Femur (tissue), 1 donor: ENCODE measurements around the gene LRPPRC.
"Not testable (repeated sequence)": the region's sequence is repeated elsewhere in the genome, so short reads cannot be mapped to it uniquely, and the experiment has no call there.

ENCODE experiments used
- DNase-seq: peaks from one replicate; pipeline ENCODE4 v3.0.0-alpha.2; 2017

Gene LRPPRC

DNA sequence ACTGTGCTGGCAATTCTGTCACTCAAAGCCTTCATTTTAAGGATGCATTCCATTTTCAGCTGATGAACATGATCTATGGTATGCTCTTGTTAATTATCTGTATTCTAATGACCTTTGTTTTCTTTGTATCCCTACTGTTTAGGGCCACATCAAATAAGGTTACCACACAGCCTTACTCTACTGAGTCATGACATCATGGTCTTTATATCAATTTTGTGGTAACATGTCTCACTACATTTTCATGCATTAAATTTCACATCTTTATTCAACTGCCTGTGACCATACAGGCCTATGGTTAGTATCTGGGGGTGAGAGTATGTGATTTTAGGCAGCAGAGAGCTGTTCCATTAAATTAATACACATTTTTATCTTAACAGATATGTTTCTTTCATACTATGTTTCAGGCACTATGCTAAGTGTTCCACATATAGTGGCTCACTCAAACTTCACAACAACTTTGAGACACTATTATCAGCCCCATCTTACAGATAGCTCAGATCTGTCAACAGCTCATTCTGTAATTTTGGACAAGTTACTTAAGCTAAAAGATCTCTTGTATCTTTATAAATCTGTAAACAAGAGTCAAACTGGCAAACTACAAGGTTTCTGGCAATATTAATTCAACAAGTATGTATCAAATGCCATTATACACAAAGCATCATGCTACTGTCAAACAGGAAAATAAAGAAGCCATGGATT, 18.0 kb downstream of the LRPPRC start:
- DNase-seq = no peak

GRCh38 chr2:43960921-43961320, 34.9 kb downstream of the LRPPRC start:
- no peak for DNase-seq

- no peak for DNase-seq
Observed at GRCh38 chr2:43958397-43959275, 37.2 kb downstream of the LRPPRC start.

DNA sequence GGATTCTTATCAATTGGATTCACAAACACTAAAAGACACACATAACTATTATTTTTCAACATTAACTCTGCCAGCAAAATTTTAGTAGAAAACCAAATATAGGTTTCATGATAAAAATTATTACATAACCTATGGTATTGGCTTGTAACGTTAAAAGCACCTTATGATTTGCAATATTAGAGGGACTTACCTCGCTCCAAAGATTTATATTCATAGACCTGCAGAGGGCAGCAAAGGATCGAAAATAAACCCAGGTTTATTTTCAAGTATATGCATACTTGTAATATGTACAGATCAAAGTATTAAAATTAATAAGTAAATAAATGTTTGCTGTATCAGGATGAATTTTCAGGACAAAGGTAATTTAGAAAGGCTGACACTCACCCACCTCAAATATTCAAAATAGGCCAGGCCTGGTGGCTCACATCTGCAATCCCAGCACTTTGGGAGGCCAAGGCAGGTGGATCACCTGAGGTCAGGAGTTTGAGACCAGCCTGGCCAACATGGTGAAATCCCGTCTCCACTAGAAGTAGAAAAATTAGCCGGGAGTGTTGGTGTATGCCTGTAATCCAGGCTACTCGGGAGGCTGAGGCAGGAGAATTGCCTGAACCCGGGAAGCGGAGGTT, 45.3 kb downstream of the LRPPRC start:
- no peak for DNase-seq

- no peak for DNase-seq
Observed at GRCh38 chr2:43948370-43948769, 47.4 kb downstream of the LRPPRC start.

- no peak for DNase-seq
Observed at GRCh38 chr2:43946685-43947084, 49.1 kb downstream of the LRPPRC start.

DNA sequence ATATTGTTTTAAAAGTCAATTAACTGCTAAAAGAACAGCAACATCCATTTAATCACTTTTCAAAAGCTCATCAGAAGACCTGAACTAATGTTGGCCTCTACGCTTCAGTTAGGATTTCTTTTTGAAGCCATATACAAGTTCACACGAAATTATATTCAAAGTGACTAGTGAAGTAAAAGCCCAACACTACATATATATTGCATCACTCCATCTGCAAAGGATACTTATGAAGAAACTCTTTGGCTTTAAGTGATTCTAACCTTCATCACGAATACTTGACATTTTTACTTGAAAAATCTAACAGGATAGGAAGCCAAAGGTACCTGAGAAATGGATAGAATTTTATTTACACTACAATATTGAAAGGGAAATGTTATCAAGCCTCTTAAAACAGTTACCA, 50.4 kb downstream of the LRPPRC start:
- DNase-seq = no peak

GRCh38 chr2:43944915-43945314, 50.9 kb downstream of the LRPPRC start:
- DNase-seq = no peak

DNA sequence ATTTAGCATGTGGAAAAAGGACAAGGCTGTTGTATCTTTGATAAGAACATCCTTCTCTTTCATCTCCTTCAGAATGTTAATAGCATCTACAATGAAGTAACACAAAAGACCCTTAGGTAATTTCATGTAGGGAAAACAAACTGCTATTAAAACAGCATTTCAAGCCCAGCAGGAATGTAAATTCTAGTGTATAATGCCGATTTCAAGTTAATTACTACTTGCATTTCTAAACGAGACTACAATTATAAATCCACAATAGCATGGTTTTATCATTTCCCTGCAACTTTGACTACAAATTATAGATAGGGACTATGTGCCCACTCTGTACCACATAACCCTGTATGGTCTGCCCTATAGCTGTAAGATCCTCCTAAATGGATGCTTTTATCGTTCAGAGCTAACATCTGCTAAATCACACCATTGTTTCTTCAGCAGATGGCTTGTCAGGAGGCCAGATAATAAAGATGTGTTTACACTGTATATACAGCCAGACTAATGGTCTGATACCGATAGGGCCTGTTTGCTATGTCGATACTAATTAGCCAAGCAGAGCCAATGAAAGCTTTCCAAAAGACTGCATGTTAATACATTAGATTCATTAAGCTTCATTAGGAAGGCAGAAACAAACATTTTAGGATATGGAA, 51.9 kb downstream of the LRPPRC start:
- no peak for DNase-seq

DNA sequence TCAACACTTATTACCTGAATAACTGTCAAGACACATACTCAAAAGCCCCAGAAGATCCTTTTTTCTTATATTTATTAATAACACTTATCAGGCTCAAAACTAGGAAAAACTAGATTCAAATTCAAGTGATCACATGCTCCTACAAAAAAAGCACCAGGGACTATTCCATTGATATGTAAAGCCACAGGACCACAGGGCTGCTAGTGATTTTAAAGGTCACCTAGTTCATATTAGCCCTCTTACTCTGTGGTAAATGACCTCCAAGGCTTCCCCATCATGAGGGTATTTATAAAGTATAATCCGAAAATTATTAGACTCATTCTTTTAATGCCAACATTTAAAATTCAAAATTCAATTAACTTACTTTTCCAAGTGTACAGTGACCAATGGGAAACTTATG, 52.5 kb downstream of the LRPPRC start:
- DNase-seq = no peak

DNA sequence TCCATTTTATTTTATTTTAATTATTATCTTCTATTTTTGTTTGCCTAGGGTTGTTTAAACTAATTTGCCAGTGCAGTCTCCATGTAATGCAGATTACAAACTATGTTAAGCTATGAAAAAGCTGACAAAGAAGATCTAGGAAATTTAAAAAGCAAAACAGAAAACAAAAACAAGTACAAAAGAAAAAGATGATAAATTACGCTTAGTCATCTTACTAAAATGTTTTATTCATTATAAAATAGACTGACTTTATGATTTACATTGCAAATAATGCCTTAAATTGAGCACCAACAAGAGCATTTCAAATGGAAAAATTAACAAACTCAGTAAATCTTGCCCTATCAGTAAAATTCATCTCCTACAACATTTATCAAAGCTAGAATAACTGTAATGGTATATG, 52.9 kb downstream of the LRPPRC start:
- no peak for DNase-seq

DNA sequence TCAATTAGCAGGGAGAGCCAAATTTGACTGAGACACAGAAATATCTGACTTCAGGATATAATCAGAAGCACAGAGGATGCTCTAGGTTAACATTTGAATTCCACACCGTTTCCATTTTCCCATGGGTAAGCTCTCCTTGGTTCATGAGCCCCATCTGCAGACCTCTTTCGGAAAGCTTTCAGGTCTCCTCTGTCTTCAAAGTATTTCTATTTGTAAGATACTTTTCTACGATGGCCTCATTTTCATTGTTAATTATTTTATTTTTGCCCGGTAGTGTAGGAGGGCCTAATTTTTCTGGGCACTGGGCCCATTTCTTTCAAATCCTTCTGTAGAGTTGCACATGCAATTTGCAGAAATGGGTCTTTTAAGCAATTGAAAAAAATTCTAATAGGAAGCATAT, 53.8 kb downstream of the LRPPRC start:
- no peak for DNase-seq

GRCh38 chr2:43941359-43941758, 54.4 kb downstream of the LRPPRC start:
- no peak for DNase-seq

DNA sequence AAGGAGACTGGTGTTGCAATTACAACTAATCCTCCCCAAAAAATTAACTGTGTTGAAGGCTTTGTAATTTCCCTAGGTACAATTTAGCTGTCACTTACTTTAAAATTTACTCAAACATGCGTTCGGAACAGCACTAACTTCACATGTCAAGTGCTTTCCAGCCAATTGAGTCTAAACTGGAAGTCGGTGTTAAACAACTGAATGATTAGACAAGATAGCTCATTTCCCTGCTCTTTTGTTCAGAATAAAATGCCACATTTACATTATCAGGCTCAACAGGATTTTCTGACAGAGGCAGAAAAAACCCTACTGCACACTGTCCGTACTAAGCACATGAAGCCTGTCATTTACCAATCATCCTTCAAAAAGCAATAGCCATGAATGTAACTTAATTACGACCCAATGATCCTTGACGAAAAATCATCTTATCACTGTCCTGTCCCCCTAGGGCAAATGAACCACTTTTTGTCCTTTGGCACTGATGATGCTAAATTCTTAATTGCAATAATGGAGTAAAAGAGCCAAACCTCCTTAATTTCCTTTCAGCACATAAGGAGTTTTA, 56.0 kb downstream of the LRPPRC start:
- DNase-seq = no peak

DNA sequence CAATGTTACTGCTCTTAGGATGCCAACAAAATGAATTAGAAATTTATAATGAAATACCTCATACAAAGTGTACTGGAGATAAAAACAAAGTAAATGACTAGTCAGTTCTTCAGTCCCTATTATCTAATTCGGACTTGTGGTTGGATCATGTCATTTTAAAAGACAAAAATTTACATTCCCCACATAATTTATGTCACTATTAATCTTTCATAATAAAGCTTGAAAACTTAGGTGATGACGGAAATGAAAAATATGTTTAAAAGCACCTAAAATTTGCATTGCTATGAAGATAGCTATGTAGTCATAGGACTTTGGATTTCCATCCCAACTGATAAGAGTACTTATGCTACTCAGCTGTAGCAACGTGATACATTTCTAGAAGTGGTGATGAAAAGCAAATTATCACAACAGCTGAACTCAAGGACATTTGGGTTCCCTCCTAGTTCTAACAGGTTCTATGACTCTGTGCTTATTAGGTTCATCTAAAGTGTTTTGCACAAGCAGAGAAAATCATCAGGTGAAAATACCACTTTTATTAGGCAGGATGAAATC, 58.4 kb downstream of the LRPPRC start:
- DNase-seq = no peak

GRCh38 chr2:43934567-43934966, 61.2 kb downstream of the LRPPRC start:
- no peak for DNase-seq

- DNase-seq = no peak
Observed at GRCh38 chr2:43931293-43931692, 64.5 kb downstream of the LRPPRC start.

- no peak for DNase-seq
Observed at GRCh38 chr2:43927442-43927841, 68.3 kb downstream of the LRPPRC start.

GRCh38 chr2:43925431-43925830, 70.4 kb downstream of the LRPPRC start:
- DNase-seq = no peak

- DNase-seq = no peak
Observed at GRCh38 chr2:43924463-43924862, 71.3 kb downstream of the LRPPRC start.

DNA sequence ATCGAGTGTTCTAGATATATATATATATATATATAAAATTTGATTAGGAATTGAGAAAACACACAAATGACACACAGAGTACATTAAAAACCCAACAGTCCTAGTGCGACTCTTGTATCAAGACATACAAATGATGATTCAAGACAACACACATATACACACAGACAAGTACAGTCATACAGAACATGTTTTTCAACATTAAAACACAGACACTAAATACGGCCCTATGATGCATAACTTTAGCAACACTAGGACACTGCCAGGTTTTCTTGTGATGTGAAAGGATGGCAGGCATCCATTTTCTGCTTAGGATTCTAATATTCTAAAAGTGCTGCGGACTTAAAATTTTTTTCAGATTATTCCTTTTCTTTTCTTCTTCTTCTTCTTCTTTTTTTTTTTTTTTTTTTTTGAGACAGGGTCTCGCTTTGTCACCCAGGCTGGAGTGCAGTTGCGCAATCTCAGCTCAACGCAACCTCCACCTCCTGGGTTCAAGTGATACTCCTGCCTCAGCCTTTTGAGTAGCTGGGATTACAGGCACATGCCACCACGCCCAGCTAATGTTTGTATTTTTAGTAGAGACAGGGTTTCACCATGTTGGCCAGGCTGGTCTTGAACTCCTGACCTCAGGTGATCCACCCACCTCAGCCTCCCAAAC, 84.5 kb downstream of the LRPPRC start:
- DNase-seq = not testable (repeated sequence)

- no peak for DNase-seq
Observed at GRCh38 chr2:43906448-43907109, 89.2 kb downstream of the LRPPRC start.
